C4-2B (cell line): Measurements from ENCODE around the gene GHRH.

Experiments used
- H3K27ac ChIP-seq: fragments of 450-650 bp; 2 replicates; pipeline ENCODE4 v1.5.1; 2017
- ZFX ChIP-seq: fragments of 450-650 bp; IDR thresholded peaks from 2 replicates; pipeline ENCODE4 v1.6.1; 2017
- TF ChIP-seq, protein P1 (sequence below): fragments of 450-650 bp; conservative IDR thresholded peaks from 2 replicates; pipeline ENCODE4 v1.5.1; 2017; ENCODE audit warnings: mild to moderate bottlenecking

Gene GHRH

DNA sequence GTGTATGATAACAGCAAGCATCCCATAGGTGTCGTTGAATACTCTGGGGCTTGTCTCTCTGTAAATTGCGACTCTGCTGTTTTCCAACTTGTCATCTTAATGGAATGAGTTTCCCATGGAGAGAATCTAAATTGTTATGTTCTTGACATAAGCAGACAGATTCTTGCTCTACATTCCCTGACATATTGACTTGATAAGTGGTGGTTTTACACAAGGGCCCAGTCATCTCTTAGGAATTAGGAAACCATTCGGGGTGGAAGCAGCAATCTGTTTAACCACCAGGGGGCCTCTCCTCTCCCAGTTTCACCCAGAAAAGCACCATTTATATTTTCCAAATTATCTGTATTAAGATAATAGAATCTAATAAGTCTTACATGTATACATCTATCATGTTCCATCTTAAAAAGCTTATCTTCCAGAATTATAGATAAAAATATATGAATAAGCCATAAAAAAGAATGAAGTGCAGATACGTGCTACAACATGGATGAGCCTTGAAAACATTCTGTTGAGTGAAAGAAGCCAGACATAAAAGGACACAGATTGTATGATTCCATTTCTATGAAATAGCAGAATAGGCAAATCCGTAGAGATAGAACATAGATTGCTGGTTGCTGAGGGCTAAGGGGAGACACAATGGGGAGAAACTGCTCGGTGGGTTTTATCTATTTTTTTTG lies 59.2 kb downstream of the GHRH start:
- no peak overlapping the region for H3K27ac ChIP-seq
- TF ChIP-seq, protein P1, sequence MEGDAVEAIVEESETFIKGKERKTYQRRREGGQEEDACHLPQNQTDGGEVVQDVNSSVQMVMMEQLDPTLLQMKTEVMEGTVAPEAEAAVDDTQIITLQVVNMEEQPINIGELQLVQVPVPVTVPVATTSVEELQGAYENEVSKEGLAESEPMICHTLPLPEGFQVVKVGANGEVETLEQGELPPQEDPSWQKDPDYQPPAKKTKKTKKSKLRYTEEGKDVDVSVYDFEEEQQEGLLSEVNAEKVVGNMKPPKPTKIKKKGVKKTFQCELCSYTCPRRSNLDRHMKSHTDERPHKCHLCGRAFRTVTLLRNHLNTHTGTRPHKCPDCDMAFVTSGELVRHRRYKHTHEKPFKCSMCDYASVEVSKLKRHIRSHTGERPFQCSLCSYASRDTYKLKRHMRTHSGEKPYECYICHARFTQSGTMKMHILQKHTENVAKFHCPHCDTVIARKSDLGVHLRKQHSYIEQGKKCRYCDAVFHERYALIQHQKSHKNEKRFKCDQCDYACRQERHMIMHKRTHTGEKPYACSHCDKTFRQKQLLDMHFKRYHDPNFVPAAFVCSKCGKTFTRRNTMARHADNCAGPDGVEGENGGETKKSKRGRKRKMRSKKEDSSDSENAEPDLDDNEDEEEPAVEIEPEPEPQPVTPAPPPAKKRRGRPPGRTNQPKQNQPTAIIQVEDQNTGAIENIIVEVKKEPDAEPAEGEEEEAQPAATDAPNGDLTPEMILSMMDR = peak; percentile 91
- no peak for TF ChIP-seq ZFX

DNA sequence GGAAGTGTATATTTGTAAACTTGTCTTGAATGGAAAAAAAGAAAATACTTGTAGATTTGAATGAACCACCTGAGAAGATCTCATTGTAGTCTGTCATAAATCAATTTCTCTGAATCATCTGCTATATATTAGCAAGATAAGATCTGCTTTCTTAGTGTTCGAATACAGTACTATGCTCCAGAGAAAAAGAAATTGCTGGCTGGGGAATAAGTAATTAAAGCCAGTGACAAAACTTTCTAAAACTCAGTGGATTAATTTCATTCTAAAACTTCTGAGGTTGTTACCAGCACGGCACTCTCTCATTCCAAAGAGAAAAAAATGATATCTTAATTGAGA lies 59.8 kb downstream of the GHRH start:
- H3K27ac ChIP-seq = no peak overlapping the region
- TF ChIP-seq, protein P1 = no peak
- no peak for TF ChIP-seq ZFX
